Activated T-helper 17 cell treated with anti-CD3 and anti-CD28 coated beads, Interleukin-2, amount 50 U/mL, for 72 hours (primary cell): ENCODE results near the gene EMP3. TPM values are rescaled to one million over a fixed set of nuclear protein-coding genes. Genes with fewer than 3 reads are reported as not detected.
"Not testable (repeated sequence)": the region's sequence is repeated elsewhere in the genome, so short reads cannot be mapped to it uniquely, and the experiment has no call there.

Source experiments
- ATAC-seq: fragments of 150-1000 bp; cut with Tn5 transposase; replicated peaks from 2 replicates; pipeline ENCODE4 v1.10.0; 2021; ENCODE audit warnings: mild to moderate bottlenecking, moderate library complexity
- H3K27ac Mint-ChIP-seq: one replicate; pipeline ENCODE4 v1.8.0; 2022; ENCODE audit warnings: mixed read lengths
- H3K27me3 Mint-ChIP-seq: one replicate; pipeline ENCODE4 v1.8.0; 2022; ENCODE audit warnings: mixed read lengths
- H3K36me3 Mint-ChIP-seq: one replicate; pipeline ENCODE4 v1.8.0; 2022; ENCODE audit warnings: low read depth, mild to moderate bottlenecking, mixed read lengths
- H3K4me1 Mint-ChIP-seq: one replicate; pipeline ENCODE4 v1.8.0; 2022; ENCODE audit warnings: mixed read lengths
- H3K4me3 Mint-ChIP-seq: one replicate; pipeline ENCODE4 v1.8.0; 2022; ENCODE audit warnings: mild to moderate bottlenecking, mixed read lengths
- H3K9me3 Mint-ChIP-seq: one replicate; pipeline ENCODE4 v1.8.0; 2022; ENCODE audit warnings: mixed read lengths
- total RNA-seq, 2 donors: library from RNA; stranded (reverse); gene quantifications; one replicate each; pipeline ENCODE4 v1.2.3, GENCODE V29; 2022

EMP3 gene, protein sequence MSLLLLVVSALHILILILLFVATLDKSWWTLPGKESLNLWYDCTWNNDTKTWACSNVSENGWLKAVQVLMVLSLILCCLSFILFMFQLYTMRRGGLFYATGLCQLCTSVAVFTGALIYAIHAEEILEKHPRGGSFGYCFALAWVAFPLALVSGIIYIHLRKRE
- total RNA-seq = 100 to 1,000 TPM; 190 to 192 TPM

DNA sequence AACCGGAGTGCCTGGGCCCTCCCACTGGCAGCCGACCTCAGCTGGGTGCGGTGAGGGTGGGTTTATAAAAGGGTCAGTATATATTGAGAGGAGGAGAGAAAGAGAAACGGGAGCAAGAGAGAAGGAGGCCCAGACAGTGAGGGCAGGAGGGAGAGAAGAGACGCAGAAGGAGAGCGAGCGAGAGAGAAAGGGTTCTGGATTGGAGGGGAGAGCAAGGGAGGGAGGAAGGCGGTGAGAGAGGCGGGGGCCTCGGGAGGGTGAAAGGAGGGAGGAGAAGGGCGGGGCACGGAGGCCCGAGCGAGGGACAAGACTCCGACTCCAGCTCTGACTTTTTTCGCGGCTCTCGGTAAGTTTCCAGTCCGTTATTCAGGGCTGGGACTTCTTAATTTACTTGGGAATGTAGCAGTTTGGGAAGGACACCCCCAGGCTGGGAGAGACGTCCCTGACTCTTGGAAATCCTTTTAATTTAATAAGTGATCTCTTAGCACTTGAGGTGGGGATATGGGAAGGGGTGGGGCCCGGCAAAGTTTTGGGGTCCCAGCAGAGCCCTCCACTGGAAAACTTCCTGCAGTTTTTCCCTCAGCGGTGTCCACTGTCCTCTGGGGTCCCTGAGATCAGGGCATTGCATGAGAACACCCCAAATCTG lies at the start of gene EMP3:
Gene EMP3 (plus strand): TSS at position 288 of the 646 bp plus-strand sequence. CDS start 1,293 bp downstream, outside the sequence.
- peak; percentile 49 for ATAC-seq
- peaks cover 33% of the 10 kb centered on the region for H3K4me1 Mint-ChIP-seq
- H3K4me3 Mint-ChIP-seq = peak within 1 kb of the TSS; percentile 91
- no peaks in the 10 kb centered on the region for H3K27me3 Mint-ChIP-seq
- peaks cover 65% of the 10 kb centered on the region for H3K36me3 Mint-ChIP-seq
- no peaks in the 10 kb centered on the region for H3K9me3 Mint-ChIP-seq
- peak within 1 kb of the TSS; percentile 91 for H3K27ac Mint-ChIP-seq

DNA sequence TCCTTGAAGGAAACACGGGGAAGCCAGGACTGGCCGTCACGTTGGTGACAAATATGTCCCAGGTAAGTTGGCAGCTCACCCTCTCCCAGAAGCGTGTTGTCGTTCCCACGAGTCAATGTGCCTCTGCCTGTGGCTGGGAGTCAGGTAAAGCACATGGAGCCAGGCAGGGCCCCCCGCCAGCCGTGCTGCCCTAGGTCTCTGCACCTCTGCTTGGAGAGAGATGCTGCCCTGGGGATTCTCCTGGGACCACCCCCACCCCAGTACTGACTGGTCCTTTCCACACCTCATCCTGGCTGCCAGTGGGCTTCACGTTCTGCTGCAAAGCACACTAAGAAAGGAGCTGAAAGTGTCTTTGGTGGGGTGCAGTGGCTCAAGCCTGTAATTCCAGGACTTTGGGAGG lies 45.6 kb upstream of the EMP3 start:
- H3K4me1 Mint-ChIP-seq = no peaks in the 10 kb centered on the region
- H3K36me3 Mint-ChIP-seq = no peaks in the 10 kb centered on the region
- H3K9me3 Mint-ChIP-seq = no peaks in the 10 kb centered on the region
- H3K27ac Mint-ChIP-seq = no peak overlapping the region
- ATAC-seq = no peak
- H3K27me3 Mint-ChIP-seq = peaks cover under 1% of the 10 kb centered on the region
- H3K4me3 Mint-ChIP-seq = no peak overlapping the region

DNA sequence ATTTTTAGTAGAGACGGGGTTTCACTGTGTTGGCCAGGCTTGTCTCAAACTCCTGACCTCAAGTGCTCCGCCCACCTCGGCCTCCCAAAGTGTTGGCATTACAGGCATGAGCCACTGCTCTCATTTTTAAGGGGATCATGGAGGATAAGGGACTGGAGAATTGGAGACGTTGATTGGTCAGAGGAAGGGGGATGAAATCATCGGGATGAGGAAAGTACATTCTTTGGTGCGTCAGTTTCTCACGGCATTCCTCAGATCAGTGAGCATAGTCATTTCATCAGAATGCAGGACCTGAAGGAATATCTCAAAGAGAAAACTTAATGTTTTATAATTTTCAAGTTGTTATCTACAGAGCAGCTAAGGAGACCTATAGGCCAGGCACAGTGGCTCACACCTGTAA lies 41.4 kb upstream of the EMP3 start:
- Mint-ChIP-seq H3K4me1 (no peaks in the 10 kb centered on the region), H3K27me3 (peaks cover 23% of the 10 kb centered on the region), H3K36me3 (no peaks in the 10 kb centered on the region), H3K27ac (no peak overlapping the region), H3K4me3 (no peak overlapping the region), H3K9me3 (no peaks in the 10 kb centered on the region)
- ATAC-seq = no peak

DNA sequence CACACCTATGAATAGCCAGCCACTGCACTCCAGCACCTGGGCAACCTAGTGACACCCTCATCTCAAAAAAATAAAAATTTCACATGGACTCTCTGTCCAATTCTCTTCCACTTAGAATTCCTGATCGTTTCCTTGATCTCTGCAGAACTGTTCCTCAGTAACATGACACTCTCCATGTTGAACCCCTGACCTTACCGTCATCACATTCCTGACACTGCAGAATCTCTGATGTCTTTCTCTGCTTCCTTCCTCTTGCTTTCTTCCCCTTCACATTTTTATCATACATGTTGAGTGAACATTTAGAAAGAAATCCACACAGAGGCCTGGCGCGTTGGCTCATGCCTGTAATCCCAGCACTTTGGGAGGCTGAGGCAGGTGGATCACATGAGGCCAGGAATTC lies 40.5 kb upstream of the EMP3 start:
- Mint-ChIP-seq H3K36me3 (no peaks in the 10 kb centered on the region), H3K27ac (no peak overlapping the region)

DNA sequence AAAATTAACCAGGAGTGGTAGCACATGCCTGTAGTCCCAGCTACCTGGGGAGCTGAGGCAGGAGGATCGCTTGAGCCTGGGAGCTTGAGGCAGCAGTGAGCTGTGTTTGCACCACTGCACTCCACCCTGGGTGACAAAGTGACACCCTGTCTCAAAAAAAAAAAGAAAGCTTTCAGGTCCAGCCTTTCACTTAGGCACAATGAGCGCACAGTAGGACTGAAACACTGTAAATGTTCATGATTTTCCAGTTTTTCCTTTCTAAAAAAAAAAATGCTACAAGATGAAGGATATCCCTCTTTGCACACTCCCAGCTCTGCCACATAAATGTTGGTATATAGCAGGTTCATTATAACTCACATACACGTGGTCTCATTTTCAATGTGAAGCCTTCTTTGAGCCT lies 37.6 kb upstream of the EMP3 start:
- peaks cover 23% of the 10 kb centered on the region for H3K27me3 Mint-ChIP-seq
- no peak overlapping the region for H3K27ac Mint-ChIP-seq
- H3K4me1 Mint-ChIP-seq = no peaks in the 10 kb centered on the region
- no peak overlapping the region for H3K4me3 Mint-ChIP-seq
- H3K36me3 Mint-ChIP-seq = no peaks in the 10 kb centered on the region
- H3K9me3 Mint-ChIP-seq = no peaks in the 10 kb centered on the region
- no peak for ATAC-seq

More for the DNA sequence above, 40.5 kb upstream of the EMP3 start:
- no peaks in the 10 kb centered on the region for H3K4me1 Mint-ChIP-seq
- peaks cover 23% of the 10 kb centered on the region for H3K27me3 Mint-ChIP-seq
- no peak for ATAC-seq
- H3K4me3 Mint-ChIP-seq = no peak overlapping the region
- H3K9me3 Mint-ChIP-seq = no peaks in the 10 kb centered on the region

DNA sequence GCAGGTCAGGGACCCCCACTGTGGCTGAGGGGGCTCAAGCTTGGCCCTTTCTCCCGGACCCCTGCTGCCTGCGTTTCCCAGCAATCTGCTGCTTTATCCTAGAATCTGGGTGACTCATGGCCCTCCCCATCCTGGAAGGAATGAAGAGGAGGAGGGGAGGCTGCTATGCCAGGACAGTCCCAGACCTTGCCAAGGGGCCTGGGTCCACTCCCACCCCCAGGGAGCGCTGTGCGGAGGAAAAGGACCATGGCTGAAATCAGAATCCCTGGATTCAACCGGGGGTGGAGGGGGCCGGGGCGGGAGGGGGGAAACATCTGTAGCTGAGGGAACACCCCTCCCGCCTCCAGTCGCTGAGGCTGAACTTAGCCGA lies 35.0 kb upstream of the EMP3 start:
- H3K4me3 Mint-ChIP-seq = peak overlapping the region; percentile 71
- no peaks in the 10 kb centered on the region for H3K9me3 Mint-ChIP-seq
- no peak overlapping the region for H3K27ac Mint-ChIP-seq
- H3K4me1 Mint-ChIP-seq = no peaks in the 10 kb centered on the region
- no peaks in the 10 kb centered on the region for H3K36me3 Mint-ChIP-seq
- ATAC-seq = no peak
- peaks cover 16% of the 10 kb centered on the region for H3K27me3 Mint-ChIP-seq

DNA sequence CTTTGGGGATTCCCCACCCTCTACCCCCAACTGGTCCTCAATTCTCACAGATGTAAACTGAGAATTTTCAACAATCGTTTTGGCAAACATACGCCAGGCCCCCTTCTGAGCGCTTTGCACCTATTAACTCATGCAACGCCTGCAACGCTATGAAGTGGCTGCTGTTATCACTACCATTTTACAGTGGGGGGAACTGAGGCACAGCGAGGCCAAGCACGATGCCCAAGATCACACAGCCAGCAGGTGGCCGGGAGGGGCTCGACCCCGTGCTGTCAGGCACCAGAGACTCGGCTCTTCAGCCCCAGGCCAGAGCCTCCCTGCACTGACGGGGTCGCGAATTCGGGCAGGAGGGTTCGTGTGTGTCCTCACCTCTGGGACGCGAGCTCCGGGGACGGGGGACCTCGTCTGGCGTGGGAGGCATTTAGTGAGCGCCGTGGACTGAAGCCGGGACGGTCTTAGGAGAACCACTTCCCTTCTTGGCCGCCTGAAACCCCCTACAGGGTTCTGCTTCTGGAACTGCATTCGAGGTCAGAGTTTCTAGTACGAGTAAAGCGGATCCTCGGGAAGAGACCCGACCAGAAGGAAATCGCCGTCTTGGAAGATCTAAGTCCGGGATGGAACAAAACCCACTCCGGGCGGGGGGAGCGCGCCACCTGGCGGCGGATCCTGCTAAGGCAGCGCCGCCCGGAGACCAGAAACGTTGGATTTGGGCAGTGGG lies 34.4 kb upstream of the EMP3 start:
- peak; percentile 66 for ATAC-seq
- H3K4me3 Mint-ChIP-seq = peak overlapping the region; percentile 71
- peaks cover 12% of the 10 kb centered on the region for H3K27me3 Mint-ChIP-seq
- H3K4me1 Mint-ChIP-seq = no peaks in the 10 kb centered on the region
- no peak overlapping the region for H3K27ac Mint-ChIP-seq
- no peaks in the 10 kb centered on the region for H3K36me3 Mint-ChIP-seq
- no peaks in the 10 kb centered on the region for H3K9me3 Mint-ChIP-seq

DNA sequence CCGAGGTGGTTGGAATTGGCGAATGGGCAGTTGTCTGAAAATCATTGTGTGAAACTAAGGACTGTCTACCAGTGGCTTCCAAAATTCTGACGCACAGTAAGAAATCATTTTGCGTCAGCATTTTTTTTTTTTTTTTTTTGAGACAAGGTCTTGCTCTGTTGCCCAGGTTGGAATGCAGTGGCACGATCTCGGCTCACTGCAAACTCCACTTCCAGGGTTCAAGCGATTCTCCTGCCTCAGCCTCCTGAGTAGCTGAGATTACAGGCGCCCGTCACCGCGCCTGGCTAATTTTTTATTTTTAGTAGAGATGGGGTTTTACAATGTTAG lies 33.9 kb upstream of the EMP3 start:
- not testable (repeated sequence) for ATAC-seq, H3K27ac Mint-ChIP-seq, H3K27me3 Mint-ChIP-seq, H3K36me3 Mint-ChIP-seq, H3K4me1 Mint-ChIP-seq, H3K9me3 Mint-ChIP-seq
- peak overlapping the region; percentile 71 for H3K4me3 Mint-ChIP-seq

DNA sequence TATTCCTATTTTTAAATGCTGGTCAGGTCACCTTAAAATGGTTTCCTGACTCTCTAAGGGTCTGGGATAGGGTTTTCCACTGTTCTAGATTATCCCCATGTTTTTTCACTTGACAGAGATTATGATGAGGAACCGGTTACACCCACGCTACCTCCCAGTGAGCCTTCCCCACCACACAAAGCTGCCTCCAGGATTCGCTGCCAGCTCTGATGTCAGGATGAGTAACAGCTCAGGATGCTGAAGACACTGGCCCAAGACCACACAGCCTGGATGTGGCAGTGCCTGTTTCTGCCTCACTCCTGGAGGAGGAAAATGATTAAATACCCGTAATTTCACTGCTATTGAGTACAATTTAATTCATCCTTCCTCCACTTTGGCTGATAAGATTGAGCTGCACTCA lies 32.6 kb upstream of the EMP3 start:
- Mint-ChIP-seq H3K36me3 (no peaks in the 10 kb centered on the region), H3K9me3 (no peaks in the 10 kb centered on the region), H3K27me3 (peaks cover 6% of the 10 kb centered on the region), H3K4me3 (no peak overlapping the region), H3K27ac (no peak overlapping the region), H3K4me1 (no peaks in the 10 kb centered on the region)
- ATAC-seq = peak; percentile 28

DNA sequence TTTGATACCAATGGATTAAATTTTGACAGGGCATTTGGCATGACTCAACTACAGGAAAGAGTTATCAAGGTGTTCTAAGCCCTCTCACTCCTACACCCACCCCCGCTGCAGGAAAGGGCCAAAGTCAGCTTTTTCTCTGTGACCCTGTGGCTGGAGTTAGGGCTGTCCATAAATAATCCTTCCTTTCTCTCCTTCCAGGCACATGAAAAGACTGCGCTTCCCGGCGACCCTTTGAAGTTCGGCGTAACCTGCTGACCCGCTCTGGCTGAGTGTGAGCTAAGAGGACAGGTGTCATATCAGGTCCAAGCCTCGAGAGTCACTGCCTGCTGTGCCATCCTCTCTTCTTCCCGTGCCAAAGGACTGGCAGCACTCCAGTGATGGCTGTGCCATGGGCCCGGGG lies 29.9 kb upstream of the EMP3 start:
- Mint-ChIP-seq H3K27ac (no peak overlapping the region), H3K4me3 (no peak overlapping the region), H3K27me3 (peaks cover 3% of the 10 kb centered on the region), H3K9me3 (no peaks in the 10 kb centered on the region), H3K36me3 (no peaks in the 10 kb centered on the region), H3K4me1 (no peaks in the 10 kb centered on the region)
- no peak for ATAC-seq

DNA sequence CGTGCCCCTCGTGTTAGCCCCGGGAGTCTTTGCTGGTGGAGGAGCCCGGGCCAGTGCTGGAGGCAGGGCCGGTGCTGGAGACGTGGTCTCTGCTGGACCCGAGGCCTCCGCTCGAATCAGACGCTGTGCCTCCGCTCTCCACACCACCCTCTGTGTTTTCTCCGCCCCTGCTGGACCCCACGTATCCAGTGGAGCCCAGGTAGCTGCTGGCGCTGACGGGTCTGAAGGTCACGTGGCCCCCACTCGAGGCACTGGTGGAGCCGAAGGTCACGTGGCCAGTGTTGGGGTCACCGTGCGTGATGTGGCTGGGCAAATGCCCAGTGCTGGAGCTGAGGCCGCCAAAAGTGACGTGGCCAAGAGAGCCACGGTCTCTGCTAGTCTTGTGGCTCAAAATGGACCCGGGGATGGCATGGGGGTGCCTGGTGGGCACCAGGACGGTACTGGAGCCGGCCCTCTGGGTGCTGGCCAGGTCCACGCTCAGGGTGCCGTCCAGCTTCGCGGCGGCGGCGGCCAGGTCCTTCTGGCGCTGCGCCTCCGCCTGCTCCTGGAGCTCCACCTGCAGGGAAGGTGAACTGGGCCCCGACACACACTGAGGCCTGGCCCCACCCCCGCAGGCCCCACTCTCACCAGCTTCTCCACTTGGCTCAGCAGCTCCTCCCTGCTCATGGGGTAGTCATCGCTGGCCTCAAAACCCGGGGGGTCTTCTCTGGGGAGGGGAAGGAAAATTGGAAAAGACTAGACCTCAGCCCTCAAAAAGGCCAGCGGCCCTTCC lies 28.2 kb upstream of the EMP3 start:
- no peak for ATAC-seq
- H3K4me1 Mint-ChIP-seq = no peaks in the 10 kb centered on the region
- peaks cover 3% of the 10 kb centered on the region for H3K27me3 Mint-ChIP-seq

DNA sequence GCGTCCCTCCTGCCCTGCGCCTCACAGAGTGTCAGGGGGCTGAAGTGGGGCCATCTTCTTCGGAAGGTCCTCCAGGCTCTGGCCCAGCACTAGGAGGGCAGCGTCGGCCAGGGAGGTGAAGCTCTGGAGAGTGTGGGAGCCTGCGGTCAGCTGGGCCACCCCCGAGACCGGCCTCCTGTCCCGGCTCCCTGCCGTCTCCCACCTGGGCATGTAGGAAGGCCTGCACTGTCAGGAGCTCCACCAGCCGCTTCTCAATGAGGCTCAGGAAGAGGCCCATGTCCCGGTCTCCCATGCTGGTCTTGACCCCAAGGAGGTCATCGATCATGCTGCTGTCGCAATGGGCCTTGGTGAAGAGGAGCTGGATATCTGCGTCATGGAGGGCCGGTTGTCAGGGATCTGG lies 27.4 kb upstream of the EMP3 start:
- no peaks in the 10 kb centered on the region for H3K9me3 Mint-ChIP-seq
- no peaks in the 10 kb centered on the region for H3K4me1 Mint-ChIP-seq
- H3K4me3 Mint-ChIP-seq = no peak overlapping the region
- no peaks in the 10 kb centered on the region for H3K36me3 Mint-ChIP-seq
- no peak overlapping the region for H3K27ac Mint-ChIP-seq
- peaks cover 3% of the 10 kb centered on the region for H3K27me3 Mint-ChIP-seq
- no peak for ATAC-seq

More for the DNA sequence above, 28.2 kb upstream of the EMP3 start:
- no peaks in the 10 kb centered on the region for H3K36me3 Mint-ChIP-seq
- no peaks in the 10 kb centered on the region for H3K9me3 Mint-ChIP-seq
- H3K4me3 Mint-ChIP-seq = no peak overlapping the region
- no peak overlapping the region for H3K27ac Mint-ChIP-seq

DNA sequence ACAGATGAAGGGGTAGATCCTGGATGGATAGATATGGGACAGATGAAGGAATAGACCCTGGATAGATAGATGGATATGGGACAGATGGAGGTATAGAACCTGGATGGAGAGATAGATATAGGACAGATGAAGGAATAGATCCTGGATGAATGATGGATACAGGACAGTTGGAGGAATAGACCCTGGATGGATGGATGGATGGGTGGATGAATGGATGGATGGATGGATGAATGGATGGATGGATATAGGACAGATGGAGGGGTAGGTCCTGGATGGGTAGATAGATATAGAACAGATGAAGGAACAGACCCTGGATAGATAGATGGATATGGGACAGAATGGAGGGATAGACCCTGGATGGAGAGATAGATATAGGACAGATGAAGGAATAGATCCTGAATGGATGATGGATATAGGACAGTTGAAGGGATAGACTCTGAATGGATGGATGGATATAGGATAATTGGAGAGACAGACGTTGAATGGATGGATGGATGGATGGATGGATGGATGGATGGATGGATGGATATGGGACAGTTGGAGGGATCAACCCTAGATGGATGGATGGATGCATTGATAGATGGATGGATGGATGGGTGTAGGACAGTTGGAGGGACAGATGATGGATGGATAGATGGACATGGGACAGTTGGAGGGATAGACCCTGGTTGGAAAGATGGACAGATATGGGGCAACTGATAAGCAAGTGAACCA lies 23.3 kb upstream of the EMP3 start:
- no peaks in the 10 kb centered on the region for H3K4me1 Mint-ChIP-seq
- no peak overlapping the region for H3K4me3 Mint-ChIP-seq
- no peaks in the 10 kb centered on the region for H3K27me3 Mint-ChIP-seq
- ATAC-seq = no peak
- H3K27ac Mint-ChIP-seq = no peak overlapping the region
- H3K9me3 Mint-ChIP-seq = no peaks in the 10 kb centered on the region
- no peaks in the 10 kb centered on the region for H3K36me3 Mint-ChIP-seq

DNA sequence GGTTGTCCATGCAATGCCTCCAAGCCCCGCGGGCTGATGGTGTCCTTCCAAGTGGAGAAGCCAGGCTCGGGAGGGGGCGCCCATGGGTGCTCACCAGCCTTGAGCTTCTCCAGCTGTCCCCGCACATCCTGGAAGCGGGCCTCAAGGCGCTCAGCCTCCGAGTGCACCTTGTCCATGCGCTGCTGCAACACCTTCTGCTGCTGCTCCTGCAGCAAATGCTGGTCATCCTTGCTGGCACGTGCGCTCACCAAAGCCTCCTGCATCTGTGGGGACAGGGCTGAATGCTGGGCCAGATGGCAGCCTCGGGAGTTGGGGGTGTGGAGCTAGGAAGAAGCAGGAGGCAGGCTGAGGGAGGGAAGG lies 22.8 kb upstream of the EMP3 start:
- Mint-ChIP-seq H3K4me3 (no peak overlapping the region), H3K36me3 (no peaks in the 10 kb centered on the region), H3K4me1 (no peaks in the 10 kb centered on the region), H3K27me3 (no peaks in the 10 kb centered on the region), H3K27ac (no peak overlapping the region), H3K9me3 (no peaks in the 10 kb centered on the region)
- no peak for ATAC-seq
